Activated B cell treated with CpG ODN at 0.5 μM for 24 hours (primary cell): Measurements from ENCODE around the gene PPP2R1A. TPM values are rescaled to one million over a fixed set of nuclear protein-coding genes. Genes with fewer than 3 reads are reported as not detected.
A peak's percentile ranks its signal among the peaks of the same experiment; 100 is the strongest.

ENCODE experiments used
- ATAC-seq: fragments of 200-7000 bp; cut with Tn5 transposase; one replicate; pipeline ENCODE4 v1.10.0; 2021; ENCODE audit warnings: low read depth, mild to moderate bottlenecking, moderate library complexity
- CTCF ChIA-PET: fragments of 350-600 bp; sonication (Branson Sonifier 250); formaldehyde crosslinking; loops from one replicate; lab custom pipeline; 2021; ENCODE audit warnings: antibody characterized with exemption; lab: Charles Lee
- POLR2A ChIA-PET: fragments of 350-600 bp; sonication (Branson Sonifier 250); formaldehyde crosslinking; loops from one replicate; lab custom pipeline; 2021; ENCODE audit warnings: antibody characterized with exemption; lab: Charles Lee
- DNase-seq: peaks from one replicate; pipeline ENCODE4 v3.0.0; 2022
- H3K27ac Mint-ChIP-seq: one replicate; pipeline ENCODE4 v1.8.0; 2020; ENCODE audit warnings: mixed read lengths
- H3K27me3 Mint-ChIP-seq: one replicate; pipeline ENCODE4 v1.8.0; 2021; ENCODE audit warnings: mixed read lengths
- H3K36me3 Mint-ChIP-seq: one replicate; pipeline ENCODE4 v1.8.0; 2021; ENCODE audit warnings: low read depth, mixed read lengths
- H3K4me1 Mint-ChIP-seq: one replicate; pipeline ENCODE4 v1.8.0; 2021; ENCODE audit warnings: mixed read lengths
- H3K4me3 Mint-ChIP-seq: one replicate; pipeline ENCODE4 v1.8.0; 2020; ENCODE audit warnings: mild to moderate bottlenecking, mixed read lengths
- H3K9me3 Mint-ChIP-seq: one replicate; pipeline ENCODE4 v1.8.0; 2020; ENCODE audit warnings: mixed read lengths
- CTCF ChIP-seq: fragments of 200-600 bp; IDR thresholded peaks from one replicate; pipeline ENCODE4 v1.8.0; 2022; ENCODE audit warnings: antibody characterized with exemption, mild to moderate bottlenecking
- intact Hi-C: fragments of 100-400 bp; cut with micrococcal nuclease; formaldehyde crosslinking; loops from one replicate; pipeline ENCODE4 v1.15.1; 2024
- total RNA-seq: library from RNA; stranded (reverse); gene quantifications from 2 replicates; pipeline ENCODE4 v1.2.3, GENCODE V29; 2022

PPP2R1A gene
- total RNA-seq, 1 donor from 2014 or later = 245 TPM

GRCh38 chr19:52211926-52212571 is 22.2 kb downstream of the PPP2R1A start:
- intact Hi-C loops = no loop called here
- ChIA-PET CTCF (no interaction called here), POLR2A (no interaction called here)
- Mint-ChIP-seq H3K4me3 (no peak overlapping the region), H3K27ac (no peak overlapping the region), H3K9me3 (no peaks in the 10 kb centered on the region), H3K4me1 (no peaks in the 10 kb centered on the region), H3K36me3 (peaks cover 93% of the 10 kb centered on the region), H3K27me3 (no peaks in the 10 kb centered on the region)
- no peak for ATAC-seq
- DNase-seq = no peak
- no peak for TF ChIP-seq CTCF

- no peak for ATAC-seq
- ChIA-PET CTCF (no interaction called here), POLR2A (no interaction called here)
- Mint-ChIP-seq H3K4me1 (no peaks in the 10 kb centered on the region), H3K27me3 (no peaks in the 10 kb centered on the region), H3K4me3 (no peak overlapping the region), H3K36me3 (peaks cover 93% of the 10 kb centered on the region), H3K9me3 (no peaks in the 10 kb centered on the region), H3K27ac (peak overlapping the region; percentile 22)
- no peak for DNase-seq
- intact Hi-C loops = no loop called here
- TF ChIP-seq CTCF = no peak
Observed at GRCh38 chr19:52212572-52213255, 22.9 kb downstream of the PPP2R1A start.

- CTCF ChIA-PET = no interaction called here
- Mint-ChIP-seq H3K4me1 (no peaks in the 10 kb centered on the region), H3K9me3 (no peaks in the 10 kb centered on the region), H3K27me3 (no peaks in the 10 kb centered on the region), H3K27ac (no peak overlapping the region), H3K36me3 (peaks cover 93% of the 10 kb centered on the region), H3K4me3 (no peak overlapping the region)
- ATAC-seq = no peak
- no peak for TF ChIP-seq CTCF
- DNase-seq = no peak
- POLR2A ChIA-PET = interaction anchor here (0.7 kb wide), 1 partner anchor 177 kb away, joined by 5 read pairs; no protein-coding TSS in a partner anchor
- intact Hi-C loops = no loop called here
Observed at GRCh38 chr19:52214241-52214640, 24.4 kb downstream of the PPP2R1A start.

- Mint-ChIP-seq H3K4me3 (no peak overlapping the region), H3K9me3 (no peaks in the 10 kb centered on the region), H3K27ac (no peak overlapping the region), H3K27me3 (no peaks in the 10 kb centered on the region), H3K4me1 (no peaks in the 10 kb centered on the region), H3K36me3 (peaks cover 97% of the 10 kb centered on the region)
- ChIA-PET CTCF (no interaction called here), POLR2A (no interaction called here)
- TF ChIP-seq CTCF = no peak
- intact Hi-C loops = no loop called here
- no peak for DNase-seq
- ATAC-seq = no peak
Observed at GRCh38 chr19:52216401-52216800, 26.5 kb downstream of the PPP2R1A start.

- Mint-ChIP-seq H3K9me3 (no peaks in the 10 kb centered on the region), H3K27me3 (no peaks in the 10 kb centered on the region), H3K4me3 (no peak overlapping the region), H3K36me3 (peaks cover 97% of the 10 kb centered on the region), H3K27ac (no peak overlapping the region), H3K4me1 (no peaks in the 10 kb centered on the region)
- CTCF ChIA-PET = no interaction called here
- DNase-seq = no peak
- POLR2A ChIA-PET = no interaction called here
- TF ChIP-seq CTCF = no peak
- intact Hi-C loops = no loop called here
- ATAC-seq = no peak
Observed at GRCh38 chr19:52217576-52217975, 27.7 kb downstream of the PPP2R1A start.
